GM12878 (cell line): Measurements from ENCODE around the gene PDZD7. TPM values are rescaled to one million over a fixed set of nuclear protein-coding genes. Genes with fewer than 3 reads are reported as not detected.

Experiments
- CBX5 ChIP-seq: sonication (generic); IDR thresholded peaks from 2 replicates; pipeline ENCODE4 v1.6.1; 2016; ENCODE audit warnings: low read depth, moderate library complexity, mild to moderate bottlenecking, inconsistent platforms
- CEBPB ChIP-seq, 2 experiments: fragments of 150-350 bp in 1 of 2; IDR thresholded peaks; 2 replicates each; pipeline ENCODE4 v1.6.1; 2012 to 2014; ENCODE audit warnings: low read depth in 2 of 2, low read length in 2 of 2, borderline replicate concordance in 1 of 2, inconsistent platforms in 1 of 2
- HDAC2 ChIP-seq: fragments of 200-600 bp; sonication (generic); IDR thresholded peaks from 2 replicates; pipeline ENCODE4 v1.6.1; 2017
- KDM1A ChIP-seq: fragments of 200-600 bp; sonication (generic); IDR thresholded peaks from 2 replicates; pipeline ENCODE4 v1.6.1; 2016; ENCODE audit warnings: borderline replicate concordance
- MTA3 ChIP-seq: IDR thresholded peaks from 2 replicates; pipeline ENCODE4 v1.6.1; 2012; ENCODE audit warnings: low read length, inconsistent platforms, borderline replicate concordance
- NR2C1 ChIP-seq: fragments of 450-650 bp; IDR thresholded peaks from 2 replicates; pipeline ENCODE4 v1.6.1; 2017; ENCODE audit warnings: antibody characterized with exemption, mild to moderate bottlenecking, moderate library complexity
- NR2F1 ChIP-seq: fragments of 450-650 bp; conservative IDR thresholded peaks from 2 replicates; pipeline ENCODE4 v1.6.1; 2017; ENCODE audit warnings: mild to moderate bottlenecking
- POLR2A ChIP-seq: IDR thresholded peaks from 2 replicates; pipeline ENCODE4 v1.6.1; 2011; ENCODE audit warnings: low read depth, mild to moderate bottlenecking, low read length
- RUNX3 ChIP-seq: IDR thresholded peaks from 2 replicates; pipeline ENCODE4 v1.6.1; 2012; ENCODE audit warnings: low read length, inconsistent platforms
- polyA plus RNA-seq, 11 experiments: library from polyadenylated mRNA; depleted of rRNA in 4 of 11; unstranded in 6 of 11; stranded (reverse) in 5 of 11; fragments of >200 nt; fragmentation: Nextera tagmentation in 4 of 11; fragmentation: Illumina TruSeq in 1 of 11; extraction: Ambion mirVana in 4 of 11; extraction: Trizol in 1 of 11; gene quantifications; 1 replicate in 1 of 11; 2 replicates in 10 of 11; pipeline versions ENCODE4 v1.2.1 to v1.2.3, GENCODE V29; 2011 to 2016; ENCODE audit warnings: inconsistent platforms in 2 of 11, missing spikeins in 2 of 11, low read depth in 1 of 11
- total RNA-seq, 4 experiments: library from RNA; depleted of rRNA in 3 of 4; stranded (reverse); fragments of >200 nt in 3 of 4; fragmentation: Illumina TruSeq in 1 of 4; extraction: Trizol in 1 of 4; gene quantifications; 2 replicates each; pipeline versions ENCODE4 v1.2.1 to v1.2.3, GENCODE V29; 2013 to 2021
- TF ChIP-seq, protein P1 (sequence below): fragments of 450-650 bp; IDR thresholded peaks from 2 replicates; pipeline ENCODE4 v1.6.1; 2017; ENCODE audit warnings: mild to moderate bottlenecking, moderate library complexity
- TF ChIP-seq, protein P2 (sequence below): fragments of 450-650 bp; conservative IDR thresholded peaks from 2 replicates; pipeline ENCODE4 v1.6.1; 2017; ENCODE audit warnings: mild to moderate bottlenecking, moderate library complexity
- TF ChIP-seq, protein P3 (sequence below): IDR thresholded peaks from 2 replicates; pipeline ENCODE4 v1.6.1; 2012; ENCODE audit warnings: low read depth, low read length, improper control_type of control experiment
- TF ChIP-seq, protein P4 (sequence below): IDR thresholded peaks from 2 replicates; pipeline ENCODE4 v1.6.1; 2012; ENCODE audit warnings: improper control_type of control experiment, low read depth, low read length; ENCODE audit not compliant: insufficient replicate concordance
- TF ChIP-seq, protein P5 (sequence below): fragments of 450-650 bp; IDR thresholded peaks from 2 replicates; pipeline ENCODE4 v1.6.1; 2018; ENCODE audit warnings: mild to moderate bottlenecking, low read depth, moderate library complexity; ENCODE audit not compliant: partially characterized antibody

PDZD7 gene
- total and polyA plus RNA-seq, 10 of the 15 experiments (the other 5 are each of a cell fraction or from before 2014, with no cell fraction given), result 0.01 to 0.20 (median 0.03) TPM; not detected in 7

DNA sequence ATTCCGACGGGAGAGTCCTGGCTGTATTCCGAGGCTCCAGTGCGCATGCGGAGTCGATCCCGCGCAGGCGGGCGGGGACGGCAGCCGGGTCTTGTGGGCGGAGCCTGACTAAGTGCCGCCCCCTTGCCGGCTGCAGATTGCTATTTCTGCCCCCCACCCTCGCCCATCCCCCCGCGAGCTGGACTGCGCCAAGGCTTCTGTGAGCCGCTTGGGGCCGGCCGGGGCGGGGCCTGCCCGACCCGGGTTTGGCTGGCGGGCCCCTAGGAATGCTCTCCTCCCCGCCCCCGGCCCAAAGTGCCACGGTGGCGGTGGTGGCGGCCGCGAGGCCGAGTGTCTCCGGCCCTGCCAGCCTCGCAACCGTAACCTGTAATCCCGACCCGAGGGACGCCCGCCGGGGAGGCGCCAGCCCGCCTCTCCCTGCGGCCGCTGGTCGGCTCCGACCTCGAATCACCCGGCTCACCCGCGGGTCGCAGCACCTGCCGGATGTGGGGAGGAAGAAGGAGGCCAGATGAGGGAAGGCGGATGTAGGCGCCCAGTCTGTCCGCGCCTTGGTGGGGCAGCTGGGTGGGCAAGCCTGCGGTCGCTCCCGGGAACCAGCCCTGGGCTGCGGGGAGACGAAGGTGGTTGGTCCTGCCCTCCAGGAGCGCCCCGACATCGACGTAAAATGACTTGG lies 30.2 kb upstream of the PDZD7 start (continued):
- TF ChIP-seq, protein P1, sequence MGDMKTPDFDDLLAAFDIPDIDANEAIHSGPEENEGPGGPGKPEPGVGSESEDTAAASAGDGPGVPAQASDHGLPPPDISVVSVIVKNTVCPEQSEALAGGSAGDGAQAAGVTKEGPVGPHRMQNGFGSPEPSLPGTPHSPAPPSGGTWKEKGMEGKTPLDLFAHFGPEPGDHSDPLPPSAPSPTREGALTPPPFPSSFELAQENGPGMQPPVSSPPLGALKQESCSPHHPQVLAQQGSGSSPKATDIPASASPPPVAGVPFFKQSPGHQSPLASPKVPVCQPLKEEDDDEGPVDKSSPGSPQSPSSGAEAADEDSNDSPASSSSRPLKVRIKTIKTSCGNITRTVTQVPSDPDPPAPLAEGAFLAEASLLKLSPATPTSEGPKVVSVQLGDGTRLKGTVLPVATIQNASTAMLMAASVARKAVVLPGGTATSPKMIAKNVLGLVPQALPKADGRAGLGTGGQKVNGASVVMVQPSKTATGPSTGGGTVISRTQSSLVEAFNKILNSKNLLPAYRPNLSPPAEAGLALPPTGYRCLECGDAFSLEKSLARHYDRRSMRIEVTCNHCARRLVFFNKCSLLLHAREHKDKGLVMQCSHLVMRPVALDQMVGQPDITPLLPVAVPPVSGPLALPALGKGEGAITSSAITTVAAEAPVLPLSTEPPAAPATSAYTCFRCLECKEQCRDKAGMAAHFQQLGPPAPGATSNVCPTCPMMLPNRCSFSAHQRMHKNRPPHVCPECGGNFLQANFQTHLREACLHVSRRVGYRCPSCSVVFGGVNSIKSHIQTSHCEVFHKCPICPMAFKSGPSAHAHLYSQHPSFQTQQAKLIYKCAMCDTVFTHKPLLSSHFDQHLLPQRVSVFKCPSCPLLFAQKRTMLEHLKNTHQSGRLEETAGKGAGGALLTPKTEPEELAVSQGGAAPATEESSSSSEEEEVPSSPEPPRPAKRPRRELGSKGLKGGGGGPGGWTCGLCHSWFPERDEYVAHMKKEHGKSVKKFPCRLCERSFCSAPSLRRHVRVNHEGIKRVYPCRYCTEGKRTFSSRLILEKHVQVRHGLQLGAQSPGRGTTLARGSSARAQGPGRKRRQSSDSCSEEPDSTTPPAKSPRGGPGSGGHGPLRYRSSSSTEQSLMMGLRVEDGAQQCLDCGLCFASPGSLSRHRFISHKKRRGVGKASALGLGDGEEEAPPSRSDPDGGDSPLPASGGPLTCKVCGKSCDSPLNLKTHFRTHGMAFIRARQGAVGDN, result peak; percentile 87
- TF ChIP-seq, protein P2, sequence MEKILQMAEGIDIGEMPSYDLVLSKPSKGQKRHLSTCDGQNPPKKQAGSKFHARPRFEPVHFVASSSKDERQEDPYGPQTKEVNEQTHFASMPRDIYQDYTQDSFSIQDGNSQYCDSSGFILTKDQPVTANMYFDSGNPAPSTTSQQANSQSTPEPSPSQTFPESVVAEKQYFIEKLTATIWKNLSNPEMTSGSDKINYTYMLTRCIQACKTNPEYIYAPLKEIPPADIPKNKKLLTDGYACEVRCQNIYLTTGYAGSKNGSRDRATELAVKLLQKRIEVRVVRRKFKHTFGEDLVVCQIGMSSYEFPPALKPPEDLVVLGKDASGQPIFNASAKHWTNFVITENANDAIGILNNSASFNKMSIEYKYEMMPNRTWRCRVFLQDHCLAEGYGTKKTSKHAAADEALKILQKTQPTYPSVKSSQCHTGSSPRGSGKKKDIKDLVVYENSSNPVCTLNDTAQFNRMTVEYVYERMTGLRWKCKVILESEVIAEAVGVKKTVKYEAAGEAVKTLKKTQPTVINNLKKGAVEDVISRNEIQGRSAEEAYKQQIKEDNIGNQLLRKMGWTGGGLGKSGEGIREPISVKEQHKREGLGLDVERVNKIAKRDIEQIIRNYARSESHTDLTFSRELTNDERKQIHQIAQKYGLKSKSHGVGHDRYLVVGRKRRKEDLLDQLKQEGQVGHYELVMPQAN, result peak; percentile 69
- TF ChIP-seq, protein P3, sequence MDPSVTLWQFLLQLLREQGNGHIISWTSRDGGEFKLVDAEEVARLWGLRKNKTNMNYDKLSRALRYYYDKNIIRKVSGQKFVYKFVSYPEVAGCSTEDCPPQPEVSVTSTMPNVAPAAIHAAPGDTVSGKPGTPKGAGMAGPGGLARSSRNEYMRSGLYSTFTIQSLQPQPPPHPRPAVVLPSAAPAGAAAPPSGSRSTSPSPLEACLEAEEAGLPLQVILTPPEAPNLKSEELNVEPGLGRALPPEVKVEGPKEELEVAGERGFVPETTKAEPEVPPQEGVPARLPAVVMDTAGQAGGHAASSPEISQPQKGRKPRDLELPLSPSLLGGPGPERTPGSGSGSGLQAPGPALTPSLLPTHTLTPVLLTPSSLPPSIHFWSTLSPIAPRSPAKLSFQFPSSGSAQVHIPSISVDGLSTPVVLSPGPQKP, result peak; percentile 15; the same call in 1 of the 2 replicates
- no peak for TF ChIP-seq KDM1A
- no peak for TF ChIP-seq CEBPB (IDR thresholded peaks at IDR 0.05; ENCODE audit: borderline replicate concordance in 1 of 2, low read depth in 2 of 2, low read length in 2 of 2)
- TF ChIP-seq, protein P4, sequence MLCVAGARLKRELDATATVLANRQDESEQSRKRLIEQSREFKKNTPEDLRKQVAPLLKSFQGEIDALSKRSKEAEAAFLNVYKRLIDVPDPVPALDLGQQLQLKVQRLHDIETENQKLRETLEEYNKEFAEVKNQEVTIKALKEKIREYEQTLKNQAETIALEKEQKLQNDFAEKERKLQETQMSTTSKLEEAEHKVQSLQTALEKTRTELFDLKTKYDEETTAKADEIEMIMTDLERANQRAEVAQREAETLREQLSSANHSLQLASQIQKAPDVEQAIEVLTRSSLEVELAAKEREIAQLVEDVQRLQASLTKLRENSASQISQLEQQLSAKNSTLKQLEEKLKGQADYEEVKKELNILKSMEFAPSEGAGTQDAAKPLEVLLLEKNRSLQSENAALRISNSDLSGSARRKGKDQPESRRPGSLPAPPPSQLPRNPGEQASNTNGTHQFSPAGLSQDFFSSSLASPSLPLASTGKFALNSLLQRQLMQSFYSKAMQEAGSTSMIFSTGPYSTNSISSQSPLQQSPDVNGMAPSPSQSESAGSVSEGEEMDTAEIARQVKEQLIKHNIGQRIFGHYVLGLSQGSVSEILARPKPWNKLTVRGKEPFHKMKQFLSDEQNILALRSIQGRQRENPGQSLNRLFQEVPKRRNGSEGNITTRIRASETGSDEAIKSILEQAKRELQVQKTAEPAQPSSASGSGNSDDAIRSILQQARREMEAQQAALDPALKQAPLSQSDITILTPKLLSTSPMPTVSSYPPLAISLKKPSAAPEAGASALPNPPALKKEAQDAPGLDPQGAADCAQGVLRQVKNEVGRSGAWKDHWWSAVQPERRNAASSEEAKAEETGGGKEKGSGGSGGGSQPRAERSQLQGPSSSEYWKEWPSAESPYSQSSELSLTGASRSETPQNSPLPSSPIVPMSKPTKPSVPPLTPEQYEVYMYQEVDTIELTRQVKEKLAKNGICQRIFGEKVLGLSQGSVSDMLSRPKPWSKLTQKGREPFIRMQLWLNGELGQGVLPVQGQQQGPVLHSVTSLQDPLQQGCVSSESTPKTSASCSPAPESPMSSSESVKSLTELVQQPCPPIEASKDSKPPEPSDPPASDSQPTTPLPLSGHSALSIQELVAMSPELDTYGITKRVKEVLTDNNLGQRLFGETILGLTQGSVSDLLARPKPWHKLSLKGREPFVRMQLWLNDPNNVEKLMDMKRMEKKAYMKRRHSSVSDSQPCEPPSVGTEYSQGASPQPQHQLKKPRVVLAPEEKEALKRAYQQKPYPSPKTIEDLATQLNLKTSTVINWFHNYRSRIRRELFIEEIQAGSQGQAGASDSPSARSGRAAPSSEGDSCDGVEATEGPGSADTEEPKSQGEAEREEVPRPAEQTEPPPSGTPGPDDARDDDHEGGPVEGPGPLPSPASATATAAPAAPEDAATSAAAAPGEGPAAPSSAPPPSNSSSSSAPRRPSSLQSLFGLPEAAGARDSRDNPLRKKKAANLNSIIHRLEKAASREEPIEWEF, result no peak
- TF ChIP-seq, protein P5, sequence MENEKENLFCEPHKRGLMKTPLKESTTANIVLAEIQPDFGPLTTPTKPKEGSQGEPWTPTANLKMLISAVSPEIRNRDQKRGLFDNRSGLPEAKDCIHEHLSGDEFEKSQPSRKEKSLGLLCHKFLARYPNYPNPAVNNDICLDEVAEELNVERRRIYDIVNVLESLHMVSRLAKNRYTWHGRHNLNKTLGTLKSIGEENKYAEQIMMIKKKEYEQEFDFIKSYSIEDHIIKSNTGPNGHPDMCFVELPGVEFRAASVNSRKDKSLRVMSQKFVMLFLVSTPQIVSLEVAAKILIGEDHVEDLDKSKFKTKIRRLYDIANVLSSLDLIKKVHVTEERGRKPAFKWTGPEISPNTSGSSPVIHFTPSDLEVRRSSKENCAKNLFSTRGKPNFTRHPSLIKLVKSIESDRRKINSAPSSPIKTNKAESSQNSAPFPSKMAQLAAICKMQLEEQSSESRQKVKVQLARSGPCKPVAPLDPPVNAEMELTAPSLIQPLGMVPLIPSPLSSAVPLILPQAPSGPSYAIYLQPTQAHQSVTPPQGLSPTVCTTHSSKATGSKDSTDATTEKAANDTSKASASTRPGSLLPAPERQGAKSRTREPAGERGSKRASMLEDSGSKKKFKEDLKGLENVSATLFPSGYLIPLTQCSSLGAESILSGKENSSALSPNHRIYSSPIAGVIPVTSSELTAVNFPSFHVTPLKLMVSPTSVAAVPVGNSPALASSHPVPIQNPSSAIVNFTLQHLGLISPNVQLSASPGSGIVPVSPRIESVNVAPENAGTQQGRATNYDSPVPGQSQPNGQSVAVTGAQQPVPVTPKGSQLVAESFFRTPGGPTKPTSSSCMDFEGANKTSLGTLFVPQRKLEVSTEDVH, result no peak
- TF ChIP-seq POLR2A, result peak; percentile 77
- no peak for TF ChIP-seq NR2C1
- no peak for TF ChIP-seq MTA3
- no peak for TF ChIP-seq CBX5
- TF ChIP-seq NR2F1, result peak; percentile 94
- TF ChIP-seq HDAC2, result no peak
- peak; percentile 83 for TF ChIP-seq RUNX3
